H1 (cell line): Measurements from ENCODE around the gene PARD3. TPM values are rescaled to one million over a fixed set of nuclear protein-coding genes. Genes with fewer than 3 reads are reported as not detected.

Experiments
- CBX8 ChIP-seq: fragments of 300-800, 300-1000 bp; sonication (generic); IDR thresholded peaks from 2 replicates; pipeline ENCODE4 v1.7.1; 2016; ENCODE audit warnings: low read depth, low read length, borderline replicate concordance
- EGR1 ChIP-seq: IDR thresholded peaks from 2 replicates; pipeline ENCODE4 v1.6.1; 2011; ENCODE audit warnings: low read depth, low read length, borderline replicate concordance
- GTF2F1 ChIP-seq: IDR thresholded peaks from 2 replicates; pipeline ENCODE4 v1.6.1; 2012; ENCODE audit warnings: low read depth, low read length, improper control_type of control experiment, borderline replicate concordance
- JUN ChIP-seq: IDR thresholded peaks from 2 replicates; pipeline ENCODE4 v1.6.1; 2011; ENCODE audit warnings: low read depth, mild to moderate bottlenecking, improper control_type of control experiment, low read length
- NRF1 ChIP-seq: IDR thresholded peaks from 2 replicates; pipeline ENCODE4 v1.6.1; 2011; ENCODE audit warnings: mild to moderate bottlenecking, low read depth, low read length, improper control_type of control experiment
- SP1 ChIP-seq: IDR thresholded peaks from 2 replicates; pipeline ENCODE4 v1.6.1; 2011; ENCODE audit warnings: low read depth, low read length
- SRF ChIP-seq: IDR thresholded peaks from 2 replicates; pipeline ENCODE4 v1.6.1; 2011; ENCODE audit warnings: mild to moderate bottlenecking, low read depth, low read length, moderate library complexity
- SUZ12 ChIP-seq: fragments of 200-600 bp; sonication (generic); IDR thresholded peaks from 2 replicates; pipeline ENCODE4 v1.6.1; 2012; ENCODE audit warnings: mild to moderate bottlenecking, inconsistent platforms, low read length, moderate library complexity, mixed read lengths
- TAF1 ChIP-seq: IDR thresholded peaks from 2 replicates; pipeline ENCODE4 v1.6.1; 2011; ENCODE audit warnings: mild to moderate bottlenecking, low read depth, low read length
- ZNF274 ChIP-seq: IDR thresholded peaks from 2 replicates; pipeline ENCODE4 v1.7.0; 2012; ENCODE audit warnings: low read length, borderline replicate concordance; ENCODE audit errors: extremely low read depth
- polyA plus RNA-seq, 7 experiments: library from polyadenylated mRNA; depleted of rRNA in 3 of 7; stranded (reverse) in 5 of 7; unstranded in 2 of 7; fragments of >200 nt in 5 of 7; fragments of 200-250 nt in 2 of 7; gene quantifications; 1 replicate in 5 of 7; 2 replicates in 1 of 7; 4 replicates in 1 of 7; pipeline versions ENCODE4 v1.2.1 to v1.2.3, GENCODE V29; 2011 to 2013; ENCODE audit warnings: missing spikeins in 2 of 7, mixed read lengths in 2 of 7
- total RNA-seq: library from RNA; stranded (reverse); fragmentation: NEBNext Ultra II Directional; extraction: Animal tissue kit (Norgen Biotek cat#: 25700); gene quantifications from 2 replicates; pipeline ENCODE4 v1.2.1, GENCODE V29; 2021
- TF ChIP-seq, protein P1 (sequence below): fragments of 300-600 bp; sonication (generic); IDR thresholded peaks from 2 replicates; pipeline ENCODE4 v1.7.1; 2012; ENCODE audit warnings: low read length, moderate library complexity, mild to moderate bottlenecking, inconsistent platforms; ENCODE audit not compliant: insufficient replicate concordance

The PARD3 gene
- total and polyA plus RNA-seq, 2 of the 8 experiments (the other 6 are each of a cell fraction or from before 2014, with no cell fraction given), result 19.7 to 49.1 TPM

DNA sequence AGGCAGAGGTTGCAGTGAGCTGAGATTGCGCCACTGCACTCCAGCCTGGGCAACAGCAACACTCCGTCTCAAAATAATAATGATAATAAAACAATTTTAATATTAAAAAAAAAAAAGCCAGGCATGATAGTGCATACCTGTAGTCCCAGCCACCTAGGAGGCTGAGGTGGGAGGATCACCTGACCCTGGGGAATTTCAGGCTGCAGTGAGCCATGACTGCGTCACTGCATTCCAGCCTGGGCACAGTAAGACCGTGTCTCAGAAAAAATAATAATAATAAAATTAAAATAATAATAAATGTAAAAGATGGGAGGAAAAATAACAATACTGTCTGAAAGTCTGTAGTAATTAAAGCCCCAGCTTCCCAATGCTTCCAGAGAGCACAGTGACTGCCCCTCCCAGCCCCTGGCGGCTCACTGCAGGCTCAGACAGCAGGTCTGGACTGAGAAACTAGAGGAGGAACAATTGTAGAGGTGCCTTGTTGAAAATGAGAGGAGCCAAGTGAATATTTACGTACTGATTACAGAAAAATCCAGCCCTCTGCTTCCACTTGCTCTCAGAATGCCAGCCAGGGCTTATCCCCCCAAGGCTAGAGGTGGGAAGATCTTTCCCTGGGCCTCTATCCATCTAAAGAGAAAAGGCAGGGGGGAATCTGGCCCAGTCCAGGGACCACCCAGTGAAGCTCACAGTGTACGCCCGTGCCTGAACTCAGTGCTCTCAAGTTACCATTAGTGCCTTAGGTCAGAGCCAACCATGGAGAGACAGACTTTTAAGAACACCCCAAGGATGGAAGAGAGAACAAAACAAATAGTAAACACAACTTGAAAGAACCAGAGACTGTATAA lies 112.8 kb downstream of the PARD3 start (continued):
- TF ChIP-seq, protein P1, sequence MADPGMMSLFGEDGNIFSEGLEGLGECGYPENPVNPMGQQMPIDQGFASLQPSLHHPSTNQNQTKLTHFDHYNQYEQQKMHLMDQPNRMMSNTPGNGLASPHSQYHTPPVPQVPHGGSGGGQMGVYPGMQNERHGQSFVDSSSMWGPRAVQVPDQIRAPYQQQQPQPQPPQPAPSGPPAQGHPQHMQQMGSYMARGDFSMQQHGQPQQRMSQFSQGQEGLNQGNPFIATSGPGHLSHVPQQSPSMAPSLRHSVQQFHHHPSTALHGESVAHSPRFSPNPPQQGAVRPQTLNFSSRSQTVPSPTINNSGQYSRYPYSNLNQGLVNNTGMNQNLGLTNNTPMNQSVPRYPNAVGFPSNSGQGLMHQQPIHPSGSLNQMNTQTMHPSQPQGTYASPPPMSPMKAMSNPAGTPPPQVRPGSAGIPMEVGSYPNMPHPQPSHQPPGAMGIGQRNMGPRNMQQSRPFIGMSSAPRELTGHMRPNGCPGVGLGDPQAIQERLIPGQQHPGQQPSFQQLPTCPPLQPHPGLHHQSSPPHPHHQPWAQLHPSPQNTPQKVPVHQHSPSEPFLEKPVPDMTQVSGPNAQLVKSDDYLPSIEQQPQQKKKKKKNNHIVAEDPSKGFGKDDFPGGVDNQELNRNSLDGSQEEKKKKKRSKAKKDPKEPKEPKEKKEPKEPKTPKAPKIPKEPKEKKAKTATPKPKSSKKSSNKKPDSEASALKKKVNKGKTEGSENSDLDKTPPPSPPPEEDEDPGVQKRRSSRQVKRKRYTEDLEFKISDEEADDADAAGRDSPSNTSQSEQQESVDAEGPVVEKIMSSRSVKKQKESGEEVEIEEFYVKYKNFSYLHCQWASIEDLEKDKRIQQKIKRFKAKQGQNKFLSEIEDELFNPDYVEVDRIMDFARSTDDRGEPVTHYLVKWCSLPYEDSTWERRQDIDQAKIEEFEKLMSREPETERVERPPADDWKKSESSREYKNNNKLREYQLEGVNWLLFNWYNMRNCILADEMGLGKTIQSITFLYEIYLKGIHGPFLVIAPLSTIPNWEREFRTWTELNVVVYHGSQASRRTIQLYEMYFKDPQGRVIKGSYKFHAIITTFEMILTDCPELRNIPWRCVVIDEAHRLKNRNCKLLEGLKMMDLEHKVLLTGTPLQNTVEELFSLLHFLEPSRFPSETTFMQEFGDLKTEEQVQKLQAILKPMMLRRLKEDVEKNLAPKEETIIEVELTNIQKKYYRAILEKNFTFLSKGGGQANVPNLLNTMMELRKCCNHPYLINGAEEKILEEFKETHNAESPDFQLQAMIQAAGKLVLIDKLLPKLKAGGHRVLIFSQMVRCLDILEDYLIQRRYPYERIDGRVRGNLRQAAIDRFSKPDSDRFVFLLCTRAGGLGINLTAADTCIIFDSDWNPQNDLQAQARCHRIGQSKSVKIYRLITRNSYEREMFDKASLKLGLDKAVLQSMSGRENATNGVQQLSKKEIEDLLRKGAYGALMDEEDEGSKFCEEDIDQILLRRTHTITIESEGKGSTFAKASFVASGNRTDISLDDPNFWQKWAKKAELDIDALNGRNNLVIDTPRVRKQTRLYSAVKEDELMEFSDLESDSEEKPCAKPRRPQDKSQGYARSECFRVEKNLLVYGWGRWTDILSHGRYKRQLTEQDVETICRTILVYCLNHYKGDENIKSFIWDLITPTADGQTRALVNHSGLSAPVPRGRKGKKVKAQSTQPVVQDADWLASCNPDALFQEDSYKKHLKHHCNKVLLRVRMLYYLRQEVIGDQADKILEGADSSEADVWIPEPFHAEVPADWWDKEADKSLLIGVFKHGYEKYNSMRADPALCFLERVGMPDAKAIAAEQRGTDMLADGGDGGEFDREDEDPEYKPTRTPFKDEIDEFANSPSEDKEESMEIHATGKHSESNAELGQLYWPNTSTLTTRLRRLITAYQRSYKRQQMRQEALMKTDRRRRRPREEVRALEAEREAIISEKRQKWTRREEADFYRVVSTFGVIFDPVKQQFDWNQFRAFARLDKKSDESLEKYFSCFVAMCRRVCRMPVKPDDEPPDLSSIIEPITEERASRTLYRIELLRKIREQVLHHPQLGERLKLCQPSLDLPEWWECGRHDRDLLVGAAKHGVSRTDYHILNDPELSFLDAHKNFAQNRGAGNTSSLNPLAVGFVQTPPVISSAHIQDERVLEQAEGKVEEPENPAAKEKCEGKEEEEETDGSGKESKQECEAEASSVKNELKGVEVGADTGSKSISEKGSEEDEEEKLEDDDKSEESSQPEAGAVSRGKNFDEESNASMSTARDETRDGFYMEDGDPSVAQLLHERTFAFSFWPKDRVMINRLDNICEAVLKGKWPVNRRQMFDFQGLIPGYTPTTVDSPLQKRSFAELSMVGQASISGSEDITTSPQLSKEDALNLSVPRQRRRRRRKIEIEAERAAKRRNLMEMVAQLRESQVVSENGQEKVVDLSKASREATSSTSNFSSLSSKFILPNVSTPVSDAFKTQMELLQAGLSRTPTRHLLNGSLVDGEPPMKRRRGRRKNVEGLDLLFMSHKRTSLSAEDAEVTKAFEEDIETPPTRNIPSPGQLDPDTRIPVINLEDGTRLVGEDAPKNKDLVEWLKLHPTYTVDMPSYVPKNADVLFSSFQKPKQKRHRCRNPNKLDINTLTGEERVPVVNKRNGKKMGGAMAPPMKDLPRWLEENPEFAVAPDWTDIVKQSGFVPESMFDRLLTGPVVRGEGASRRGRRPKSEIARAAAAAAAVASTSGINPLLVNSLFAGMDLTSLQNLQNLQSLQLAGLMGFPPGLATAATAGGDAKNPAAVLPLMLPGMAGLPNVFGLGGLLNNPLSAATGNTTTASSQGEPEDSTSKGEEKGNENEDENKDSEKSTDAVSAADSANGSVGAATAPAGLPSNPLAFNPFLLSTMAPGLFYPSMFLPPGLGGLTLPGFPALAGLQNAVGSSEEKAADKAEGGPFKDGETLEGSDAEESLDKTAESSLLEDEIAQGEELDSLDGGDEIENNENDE, result no peak
- no peak for TF ChIP-seq EGR1
- no peak for TF ChIP-seq SRF
- no peak for TF ChIP-seq CBX8
- no peak for TF ChIP-seq NRF1
- TF ChIP-seq GTF2F1, result no peak
- no peak for TF ChIP-seq TAF1
- no peak for TF ChIP-seq SP1
- TF ChIP-seq SUZ12, result no peak
- TF ChIP-seq ZNF274, result no peak
- TF ChIP-seq JUN, result no peak
